Measurements from ENCODE around the gene AUTS2.

- TF ChIP-seq IRF3 (IDR thresholded peaks at IDR 0.05) (no peak), POLR2AphosphoS5 (IDR thresholded peaks at IDR 0.05; ENCODE audit: low read length) (no peak), CTCF (IDR thresholded peaks at IDR 0.05 in 2 of 3, conservative IDR thresholded peaks at IDR 0.05 in 1 of 3; ENCODE audit: control insufficient read depth in 2 of 3, extremely low read depth in 1 of 3, insufficient read depth in 1 of 3, low read depth in 3 of 3, low read length in 3 of 3) (no peak), HDGF (IDR thresholded peaks at IDR 0.05) (no peak), EP300 (IDR thresholded peaks at IDR 0.05; ENCODE audit: borderline replicate concordance in 1 of 2, control insufficient read depth in 1 of 2, low read depth in 2 of 2, low read length in 2 of 2) (no peak), GABPA (IDR thresholded peaks at IDR 0.05; ENCODE audit: low read depth) (no peak), SKIL (IDR thresholded peaks at IDR 0.05; ENCODE audit: low read depth, poor library complexity, severe bottlenecking) (no peak), RAD21 (IDR thresholded peaks at IDR 0.05; ENCODE audit: insufficient read depth, low read depth, low read length) (no peak), CHD4 (IDR thresholded peaks at IDR 0.05) (no peak)
Measured at GRCh38 chr7:69992938-69993337, 394.7 kb downstream of the AUTS2 start.

Measured in GM12878 (cell line).